Breast epithelium (tissue), 4 donors: Measurements from ENCODE around the gene MFAP3L. TPM values are rescaled to one million over a fixed set of nuclear protein-coding genes. Genes with fewer than 3 reads are reported as not detected.

Experiments used
- DNase-seq, 2 donors: peaks; one replicate each; pipeline ENCODE4 v3.0.0-alpha.2; 2019; ENCODE audit warnings: low spot score in 2 of 2
- H3K27ac ChIP-seq, 2 donors: fragments of 200-600 bp; sonication (generic) in 1 of 2; one replicate each; pipeline ENCODE4 v1.5.1; 2016 to 2019; ENCODE audit warnings: mild to moderate bottlenecking in 1 of 2
- H3K27me3 ChIP-seq, 2 donors: fragments of 200-600 bp; sonication (generic) in 1 of 2; one replicate each; pipeline versions ENCODE4 v1.5.1 to v1.6.0; 2017 to 2019; ENCODE audit warnings: control low read depth in 1 of 2, mild to moderate bottlenecking in 1 of 2
- H3K36me3 ChIP-seq: fragments of 200-600 bp; one replicate; pipeline ENCODE4 v1.5.1; 2019
- H3K4me1 ChIP-seq, 2 donors: fragments of 200-600 bp; sonication (generic); one replicate each; pipeline ENCODE4 v1.5.1; 2016 to 2019; ENCODE audit warnings: control low read depth in 1 of 2
- H3K4me3 ChIP-seq, 3 donors: fragments of 200-600 bp; sonication (generic); 1 replicate in 2 of 3; 2 replicates in 1 of 3; pipeline ENCODE4 v1.5.1; 2016 to 2019; ENCODE audit warnings: mild to moderate bottlenecking in 3 of 3, moderate library complexity in 2 of 3
- H3K9me3 ChIP-seq, 2 donors: fragments of 200-600 bp; sonication (generic) in 1 of 2; one replicate each; pipeline ENCODE4 v1.5.1; 2016 to 2019; ENCODE audit warnings: control low read depth in 1 of 2
- CTCF ChIP-seq, 3 donors: fragments of 450-650 bp; IDR thresholded peaks; one replicate each; pipeline ENCODE4 v1.5.1; 2016 to 2017; ENCODE audit warnings: antibody characterized with exemption in 3 of 3, mild to moderate bottlenecking in 3 of 3, moderate library complexity in 3 of 3
- POLR2A ChIP-seq: fragments of 450-650 bp; IDR thresholded peaks from one replicate; pipeline ENCODE4 v1.6.1; 2016; ENCODE audit warnings: antibody characterized with exemption, mild to moderate bottlenecking, moderate library complexity
- POLR2AphosphoS5 ChIP-seq, 3 donors: sonication (generic); formaldehyde crosslinking; IDR thresholded peaks; one replicate each; pipeline ENCODE4 v1.6.1; 2017; ENCODE audit warnings: antibody characterized with exemption in 3 of 3
- intact Hi-C: fragments of 100-400 bp; cut with DNase I; formaldehyde crosslinking; loops from one replicate; pipeline ENCODE4 v1.15.1; 2023; ENCODE audit warnings: low total_unique reads
- total RNA-seq, 3 donors: library from RNA; depleted of rRNA; stranded (reverse); fragments of >200 nt; gene quantifications; one replicate each; pipeline ENCODE4 v1.1.0, GENCODE V29; 2016

MFAP3L gene
- total RNA-seq, 3 donors from 2014 or later: 5.1 to 87.4 (median 19.3) TPM

GRCh38 chr4:170022211-170022610 lies 4.0 kb downstream of the MFAP3L start:
- Histone ChIP-seq H3K27me3 (no peaks in the 10 kb centered on the region), H3K27ac (no peak overlapping the region), H3K4me3 (no peak overlapping the region), H3K4me1 (peaks cover 0 to under 1% of the 10 kb centered on the region in 2 donors), H3K9me3 (no peaks in the 10 kb centered on the region), H3K36me3 (no peaks in the 10 kb centered on the region)
- intact Hi-C loops: no loop called here
- TF ChIP-seq POLR2A (no peak), POLR2AphosphoS5 (IDR thresholded peaks at IDR 0.05) (no peak), CTCF (IDR thresholded peaks at IDR 0.05) (no peak)
- no peak for DNase-seq

GRCh38 chr4:170017252-170017651 lies 8.9 kb downstream of the MFAP3L start:
- no peak for DNase-seq
- Histone ChIP-seq H3K4me1 (no peaks in the 10 kb centered on the region), H3K4me3 (no peak overlapping the region), H3K36me3 (no peaks in the 10 kb centered on the region), H3K27me3 (no peaks in the 10 kb centered on the region), H3K9me3 (no peaks in the 10 kb centered on the region), H3K27ac (no peak overlapping the region)
- no peak for TF ChIP-seq POLR2AphosphoS5 (IDR thresholded peaks at IDR 0.05)
- no peak for TF ChIP-seq POLR2A
- TF ChIP-seq CTCF (IDR thresholded peaks at IDR 0.05): no peak
- intact Hi-C loops: no loop called here

GRCh38 chr4:170015285-170015684 lies 10.9 kb downstream of the MFAP3L start:
- H3K36me3 ChIP-seq: no peaks in the 10 kb centered on the region
- H3K9me3 ChIP-seq: no peaks in the 10 kb centered on the region
- H3K27ac ChIP-seq: peak overlapping the region in 1 of 2 donors; percentile 7
- no peak overlapping the region for H3K4me3 ChIP-seq
- no peaks in the 10 kb centered on the region for H3K4me1 ChIP-seq
- H3K27me3 ChIP-seq: no peaks in the 10 kb centered on the region
- DNase-seq: no peak
- intact Hi-C loops: no loop called here
- no peak for TF ChIP-seq POLR2AphosphoS5 (IDR thresholded peaks at IDR 0.05)

DNA sequence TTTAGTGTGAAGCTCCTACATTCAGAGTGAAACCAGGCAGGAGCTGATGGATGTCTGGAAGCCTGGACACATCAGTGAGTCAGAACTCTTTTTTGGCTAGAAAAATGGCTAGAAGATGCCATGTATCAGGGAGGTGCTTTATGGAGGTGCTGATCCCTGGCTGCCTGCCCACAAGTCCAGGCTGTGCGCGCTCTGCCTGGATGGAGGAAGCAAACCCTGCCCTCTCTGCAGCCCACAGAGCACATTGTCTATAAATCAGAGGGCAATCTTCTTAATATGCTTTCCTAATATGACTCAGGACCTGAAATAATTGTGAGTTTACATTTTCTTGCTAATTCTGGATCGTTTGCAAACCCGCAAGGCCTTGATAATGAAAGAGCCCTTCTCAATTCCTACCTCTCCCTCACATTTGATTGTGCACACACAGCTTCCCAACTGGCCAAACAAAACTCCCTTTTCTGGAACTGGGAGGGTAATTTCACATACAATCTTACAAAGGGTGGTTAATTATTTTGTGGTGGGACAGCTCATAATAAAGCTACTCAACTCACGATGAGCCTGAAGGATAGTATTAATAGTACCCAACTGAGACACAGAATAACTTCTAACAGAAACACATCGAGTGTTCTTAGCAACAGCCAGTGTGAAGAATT lies 11.7 kb downstream of the MFAP3L start:
- no peak overlapping the region for H3K4me3 ChIP-seq
- no peaks in the 10 kb centered on the region for H3K36me3 ChIP-seq
- no peaks in the 10 kb centered on the region for H3K9me3 ChIP-seq
- intact Hi-C loops: no loop called here
- no peak overlapping the region for H3K27ac ChIP-seq
- no peaks in the 10 kb centered on the region for H3K4me1 ChIP-seq
- no peaks in the 10 kb centered on the region for H3K27me3 ChIP-seq
- no peak for DNase-seq
- TF ChIP-seq POLR2A (no peak), CTCF (IDR thresholded peaks at IDR 0.05) (no peak), POLR2AphosphoS5 (IDR thresholded peaks at IDR 0.05) (no peak)

DNA sequence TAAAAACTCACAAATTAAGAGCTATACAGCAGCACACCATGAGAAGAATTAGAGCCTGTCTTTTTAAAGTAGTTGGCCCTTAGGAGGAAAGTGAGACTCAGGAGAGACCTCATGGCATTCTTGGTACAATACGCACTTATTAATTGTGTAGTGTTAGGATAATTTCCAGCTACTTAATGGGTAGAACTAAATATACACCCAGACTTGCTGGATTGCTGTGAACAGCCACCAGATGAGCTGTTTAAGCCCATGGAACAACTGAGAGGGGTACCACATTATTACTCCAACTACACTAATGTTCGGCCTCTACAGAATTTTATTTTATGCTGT lies 13.6 kb downstream of the MFAP3L start:
- peak overlapping the region; percentile 44 to 65 for H3K27ac ChIP-seq
- H3K4me1 ChIP-seq: no peaks in the 10 kb centered on the region
- no peaks in the 10 kb centered on the region for H3K9me3 ChIP-seq
- intact Hi-C loops: no loop called here
- DNase-seq: no peak
- H3K27me3 ChIP-seq: no peaks in the 10 kb centered on the region
- H3K36me3 ChIP-seq: no peaks in the 10 kb centered on the region
- no peak overlapping the region for H3K4me3 ChIP-seq
- TF ChIP-seq CTCF (IDR thresholded peaks at IDR 0.05): no peak
- TF ChIP-seq POLR2AphosphoS5 (IDR thresholded peaks at IDR 0.05): no peak
- no peak for TF ChIP-seq POLR2A
